K562 (cell line): ENCODE results near the gene RHPN2. TPM values are rescaled to one million over a fixed set of nuclear protein-coding genes. Genes with fewer than 3 reads are reported as not detected.
"Not testable (repeated sequence)": the region's sequence is repeated elsewhere in the genome, so short reads cannot be mapped to it uniquely, and the experiment has no call there.

ENCODE experiments used
- ATAC-seq: fragments of 200-7000 bp; cut with Tn5 transposase; 3 replicates; pipeline ENCODE4 v1.9.1; 2020; ENCODE audit warnings: moderate library complexity
- BruUV-seq: library from RNA; stranded (reverse); fragments of 400-500 nt; replicated peaks from 2 replicates; lab custom pipeline; 2021; lab: Mats Ljungman, UMichigan
- CTCF ChIA-PET: fragments of 300-600 bp; formaldehyde crosslinking; extraction: SDS; loops from one replicate; lab custom pipeline; 2021; ENCODE audit warnings: low intra/inter-chr PET ratio; lab: Yijun Ruan, JAX
- POLR2A ChIA-PET: fragments of 300-600, 350-650 bp; sonication (Branson Sonifier 250); formaldehyde crosslinking; extraction: SDS; loops from one replicate; lab custom pipeline; 2021; ENCODE audit warnings: antibody characterized with exemption, inconsistent platforms; lab: Yijun Ruan, JAX
- DNase-seq, 4 experiments: peaks; one replicate each; pipeline versions ENCODE4 v3.0.0 to v3.0.0-alpha.2; 2011 to 2018; ENCODE audit warnings: low spot score in 3 of 4, mixed read lengths in 3 of 4; ENCODE audit errors: extremely low read depth in 1 of 4
- FAIRE-seq: peaks from 2 replicates; lab custom pipeline; 2011; peaks lifted over from hg19 to GRCh38; lab: Jason Lieb, UNC
- H2AFZ ChIP-seq: 2 replicates; pipeline ENCODE4 v1.6.0; 2011; ENCODE audit warnings: low read depth, low read length, control low read depth, inconsistent platforms
- H3K27ac ChIP-seq: fragments of 200-600 bp; 3 replicates; pipeline ENCODE4 v1.8.0; 2011; ENCODE audit warnings: low read depth, mild to moderate bottlenecking, control low read depth, inconsistent platforms, low read length, moderate library complexity, mixed read lengths; ENCODE audit errors: extremely low read depth
- H3K27me3 ChIP-seq, 2 experiments: fragments of 300-600 bp in 1 of 2; 2 replicates in 1 of 2; 3 replicates in 1 of 2; pipeline versions ENCODE4 v1.6.0 to v1.8.0; 2011; ENCODE audit warnings: inconsistent platforms in 2 of 2, low read length in 2 of 2, mild to moderate bottlenecking in 1 of 2, mixed read lengths in 1 of 2, moderate library complexity in 1 of 2; ENCODE audit not compliant: control insufficient read depth in 2 of 2, insufficient read depth in 2 of 2
- H3K36me3 ChIP-seq: fragments of 300-600 bp; 3 replicates; pipeline ENCODE4 v1.8.0; 2011; ENCODE audit warnings: mild to moderate bottlenecking, low read length, inconsistent platforms; ENCODE audit not compliant: control insufficient read depth, insufficient read depth
- H3K4me1 ChIP-seq, 2 experiments: fragments of 200-600 bp in 1 of 2; replicated peaks in 1 of 2; 2 replicates in 1 of 2; 3 replicates in 1 of 2; pipeline versions ENCODE4 v1.5.1 to v1.8.0; 2011; ENCODE audit warnings: inconsistent platforms in 2 of 2, low read length in 2 of 2, mild to moderate bottlenecking in 1 of 2, mixed read lengths in 1 of 2, moderate library complexity in 1 of 2; ENCODE audit not compliant: control insufficient read depth in 2 of 2, insufficient read depth in 2 of 2
- H3K4me2 ChIP-seq: 2 replicates; pipeline ENCODE4 v1.6.1; 2011; ENCODE audit warnings: low read length, control low read depth, inconsistent platforms, mixed read lengths; ENCODE audit not compliant: insufficient read depth
- H3K4me3 ChIP-seq: fragments of 200-600 bp; sonication (generic), shearing (Covaris generic); 2 replicates; pipeline ENCODE4 v1.5.1; 2016; ENCODE audit warnings: control low read depth, inconsistent platforms
- H3K79me2 ChIP-seq: fragments of 200-600 bp; 3 replicates; pipeline ENCODE4 v1.8.0; 2011; ENCODE audit warnings: low read length, inconsistent platforms; ENCODE audit not compliant: control insufficient read depth, insufficient read depth
- H3K9ac ChIP-seq, 2 experiments: 2 replicates each; pipeline versions ENCODE4 v1.6.0 to v1.6.1; 2011; ENCODE audit warnings: low read depth in 2 of 2, low read length in 2 of 2, control low read depth in 1 of 2, inconsistent platforms in 1 of 2, mild to moderate bottlenecking in 1 of 2, mixed read lengths in 1 of 2; ENCODE audit not compliant: insufficient read depth in 1 of 2
- H3K9me1 ChIP-seq: one replicate; pipeline ENCODE4 v1.6.0; 2011; ENCODE audit warnings: inconsistent platforms, mild to moderate bottlenecking, low read length, moderate library complexity; ENCODE audit not compliant: control insufficient read depth, insufficient read depth
- H3K9me3 ChIP-seq: replicated peaks from 2 replicates; pipeline ENCODE4 v1.5.1; 2011; ENCODE audit warnings: low read depth, low read length, inconsistent platforms; ENCODE audit not compliant: control insufficient read depth, insufficient read depth
- H4K20me1 ChIP-seq: replicated peaks from 2 replicates; pipeline ENCODE4 v1.6.1; 2011; ENCODE audit warnings: low read length, inconsistent platforms, mixed read lengths; ENCODE audit not compliant: control insufficient read depth, insufficient read depth
- TGIF2 ChIP-seq: sonication (generic); formaldehyde crosslinking; IDR thresholded peaks from 2 replicates; pipeline ENCODE4 v1.8.1; 2022; ENCODE audit warnings: mild to moderate bottlenecking, missing genetic modification reagents, moderate library complexity
- ZNF717 ChIP-seq: fragments of 250-450 bp; sonication (Bioruptor Pico); IDR thresholded peaks from 2 replicates; pipeline ENCODE4 v1.5.0; 2021
- WGBS: fragments of 100-300 bp; shearing (Covaris generic); methylation state at CpG from one replicate; pipeline ENCODE4 v1.1.6; 2016; ENCODE audit warnings: low coverage, mixed read lengths; ENCODE audit not compliant: insufficient coverage; ENCODE audit errors: missing lambda C conversion rate; 5-methylcytosine and 5-hydroxymethylcytosine counted together
- in situ Hi-C: fragments of 300-500 bp; cut with MboI; formaldehyde crosslinking; loops from 4 replicates; pipeline ENCODE4 v1.15.0; 2018; ENCODE audit warnings: inconsistent platforms, mixed read lengths
- intact Hi-C: fragments of 100-400 bp; cut with micrococcal nuclease; formaldehyde crosslinking; loops from 2 replicates; pipeline ENCODE4 v1.14.2; 2022
- polyA plus RNA-seq, 8 experiments: library from polyadenylated mRNA; depleted of rRNA in 4 of 8; stranded (reverse) in 5 of 8; unstranded in 3 of 8; fragments of >200 nt; fragmentation: Nextera tagmentation in 2 of 8; fragmentation: Illumina TruSeq in 1 of 8; extraction: Ambion mirVana in 2 of 8; extraction: Trizol in 1 of 8; gene quantifications; 2 replicates each; pipeline versions ENCODE4 v1.2.1 to v1.2.3, GENCODE V29; 2011 to 2014; ENCODE audit warnings: inconsistent platforms in 1 of 8, missing spikeins in 1 of 8
- total RNA-seq, 7 experiments: library from RNA; depleted of rRNA in 6 of 7; stranded (reverse); fragments of >200 nt in 6 of 7; fragmentation: Illumina TruSeq in 2 of 7; extraction: Trizol in 2 of 7; gene quantifications; 2 replicates each; pipeline versions ENCODE4 v1.2.1 to v1.2.3, GENCODE V29; 2011 to 2021; ENCODE audit warnings: low replicate concordance in 1 of 7
- TF ChIP-seq, protein P1 (sequence below): fragments of 250-450 bp; sonication (Bioruptor Pico); IDR thresholded peaks from 2 replicates; pipeline ENCODE4 v1.4.0; 2020; ENCODE audit warnings: borderline replicate concordance
- TF ChIP-seq, protein P2 (sequence below): fragments of 450-650 bp; IDR thresholded peaks from 2 replicates; pipeline ENCODE4 v1.6.1; 2016; ENCODE audit warnings: low read depth, mild to moderate bottlenecking, moderate library complexity

RHPN2 gene
- total and polyA plus RNA-seq, 9 of the 15 experiments (the other 6 are each of a cell fraction or from before 2014, with no cell fraction given): 0.63 to 9.9 (median 3.2) TPM

DNA sequence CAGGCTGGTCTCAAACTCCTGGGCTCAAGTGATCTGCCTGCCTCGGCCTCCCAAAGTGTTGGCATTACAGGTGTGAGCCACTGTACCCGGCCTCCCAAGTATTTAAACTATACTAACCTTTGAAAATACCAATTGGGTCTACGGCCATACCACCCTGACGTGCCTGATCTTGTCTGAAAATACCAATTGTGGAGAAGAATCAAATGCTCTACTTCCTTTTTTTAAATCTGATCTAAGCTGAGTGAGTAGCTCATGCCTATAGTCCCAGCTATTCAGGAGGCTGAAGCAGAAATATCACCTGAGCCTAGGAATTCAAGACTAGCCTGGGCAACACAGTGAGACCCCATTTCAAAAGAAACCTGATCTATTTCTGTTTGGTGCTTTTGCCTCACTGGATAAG is 53.8 kb downstream of the RHPN2 start:
- H3K4me3 ChIP-seq, H3K27ac ChIP-seq, intact Hi-C loops, in situ Hi-C loops, H2AFZ ChIP-seq, BruUV-seq, H3K79me2 ChIP-seq, H3K9ac ChIP-seq, H3K9me3 ChIP-seq, H3K36me3 ChIP-seq, POLR2A ChIA-PET, FAIRE-seq, H3K4me1 ChIP-seq, CTCF ChIA-PET, H4K20me1 ChIP-seq, H3K27me3 ChIP-seq, ATAC-seq, H3K4me2 ChIP-seq, DNase-seq, H3K9me1 ChIP-seq: not testable (repeated sequence)
- 84% methylated on average over 4 of the region's 4 CpGs for WGBS

DNA sequence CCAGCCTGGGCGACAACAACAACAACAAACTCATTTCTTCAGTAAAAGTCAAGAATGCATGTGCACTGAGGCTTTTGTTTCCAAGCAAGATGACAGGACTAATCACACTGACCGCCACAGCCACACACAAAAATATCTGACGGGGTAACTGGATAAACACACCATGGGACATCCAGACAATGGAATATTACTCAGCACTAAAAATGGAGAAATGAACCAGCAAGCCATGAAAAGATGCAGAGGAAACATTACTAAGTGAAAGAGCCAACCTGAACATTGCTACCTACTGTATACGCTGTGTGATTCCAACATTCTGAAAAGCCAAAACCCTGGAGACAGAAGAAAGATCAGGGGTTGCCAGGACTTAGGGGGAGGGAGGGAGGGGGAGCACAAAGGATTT is 56.0 kb downstream of the RHPN2 start:
- FAIRE-seq: no peak
- CTCF ChIA-PET: no interaction called here
- H3K9ac ChIP-seq: no peak overlapping the region
- H2AFZ ChIP-seq: no peak overlapping the region
- 75% methylated on average over 4 of the region's 4 CpGs for WGBS
- TF ChIP-seq TGIF2 (CRISPR knock-in tag): no peak
- TF ChIP-seq, protein P1, sequence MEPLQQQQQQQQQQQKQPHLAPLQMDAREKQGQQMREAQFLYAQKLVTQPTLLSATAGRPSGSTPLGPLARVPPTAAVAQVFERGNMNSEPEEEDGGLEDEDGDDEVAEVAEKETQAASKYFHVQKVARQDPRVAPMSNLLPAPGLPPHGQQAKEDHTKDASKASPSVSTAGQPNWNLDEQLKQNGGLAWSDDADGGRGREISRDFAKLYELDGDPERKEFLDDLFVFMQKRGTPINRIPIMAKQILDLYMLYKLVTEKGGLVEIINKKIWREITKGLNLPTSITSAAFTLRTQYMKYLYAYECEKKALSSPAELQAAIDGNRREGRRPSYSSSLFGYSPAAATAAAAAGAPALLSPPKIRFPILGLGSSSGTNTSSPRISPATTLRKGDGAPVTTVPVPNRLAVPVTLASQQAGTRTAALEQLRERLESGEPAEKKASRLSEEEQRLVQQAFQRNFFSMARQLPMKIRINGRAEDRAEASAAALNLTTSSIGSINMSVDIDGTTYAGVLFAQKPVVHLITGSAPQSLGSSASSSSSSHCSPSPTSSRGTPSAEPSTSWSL (CRISPR knock-in tag): no peak
- TF ChIP-seq ZNF717 (CRISPR knock-in tag): no peak
- TF ChIP-seq, protein P2, sequence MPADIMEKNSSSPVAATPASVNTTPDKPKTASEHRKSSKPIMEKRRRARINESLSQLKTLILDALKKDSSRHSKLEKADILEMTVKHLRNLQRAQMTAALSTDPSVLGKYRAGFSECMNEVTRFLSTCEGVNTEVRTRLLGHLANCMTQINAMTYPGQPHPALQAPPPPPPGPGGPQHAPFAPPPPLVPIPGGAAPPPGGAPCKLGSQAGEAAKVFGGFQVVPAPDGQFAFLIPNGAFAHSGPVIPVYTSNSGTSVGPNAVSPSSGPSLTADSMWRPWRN: no peak
- TF ChIP-seq, all 486 proteins: peak for 0
- H3K79me2 ChIP-seq: no peaks in the 10 kb centered on the region
- POLR2A ChIA-PET: no interaction called here
- H3K9me1 ChIP-seq: no peaks in the 10 kb centered on the region
- BruUV-seq: no TSS peak
- H3K36me3 ChIP-seq: no peaks in the 10 kb centered on the region
- no peak overlapping the region for H3K27ac ChIP-seq
- no peaks in the 10 kb centered on the region for H4K20me1 ChIP-seq
- no peak for ATAC-seq
- H3K4me2 ChIP-seq: no peak overlapping the region
- no peaks in the 10 kb centered on the region for H3K4me1 ChIP-seq
- no peak overlapping the region for H3K4me3 ChIP-seq
- no peaks in the 10 kb centered on the region for H3K27me3 ChIP-seq
- in situ Hi-C loops: no loop called here
- DNase-seq: no peak
- intact Hi-C loops: no loop called here
- no peaks in the 10 kb centered on the region for H3K9me3 ChIP-seq
